Kidney (tissue), 14 donors: Measurements from ENCODE around the gene METTL23. TPM values are rescaled to one million over a fixed set of nuclear protein-coding genes. Genes with fewer than 3 reads are reported as not detected.
A peak's percentile ranks its signal among the peaks of the same experiment; 100 is the strongest.

ENCODE experiments used
- DNase-seq, 5 donors: peaks; one replicate each; pipeline ENCODE4 v3.0.0-alpha.2; 2013 to 2020
- FAIRE-seq: peaks from 2 replicates; lab custom pipeline; 2012; peaks lifted over from hg19 to GRCh38; lab: Jason Lieb, UNC
- H3K27ac ChIP-seq, 2 donors: one replicate each; pipeline ENCODE4 v1.7.0; 2013; ENCODE audit warnings: low read depth in 2 of 2, low read length in 2 of 2, inconsistent platforms in 1 of 2
- H3K27me3 ChIP-seq: one replicate; pipeline ENCODE4 v1.7.1; 2013; ENCODE audit warnings: low read length, inconsistent platforms; ENCODE audit not compliant: control insufficient read depth, insufficient read depth
- H3K36me3 ChIP-seq, 3 donors: one replicate each; pipeline versions ENCODE4 v1.7.0 to v1.7.1; 2013; ENCODE audit warnings: low read length in 3 of 3, control low read depth in 1 of 3, inconsistent platforms in 1 of 3; ENCODE audit not compliant: insufficient read depth in 3 of 3, control insufficient read depth in 2 of 3
- H3K4me1 ChIP-seq, 3 donors: one replicate each; pipeline versions ENCODE4 v1.7.0 to v1.7.1; 2013; ENCODE audit warnings: low read length in 3 of 3, inconsistent platforms in 1 of 3, low read depth in 1 of 3; ENCODE audit not compliant: control insufficient read depth in 2 of 3, insufficient read depth in 2 of 3
- H3K4me3 ChIP-seq, 3 donors: one replicate each; pipeline versions ENCODE4 v1.7.0 to v1.8.1; 2013; ENCODE audit warnings: low read length in 3 of 3, control low read depth in 1 of 3, inconsistent platforms in 1 of 3
- H3K9ac ChIP-seq, 3 donors: one replicate each; pipeline versions ENCODE4 v1.7.0 to v1.7.1; 2013; ENCODE audit warnings: low read length in 3 of 3, control low read depth in 1 of 3, inconsistent platforms in 1 of 3
- H3K9me3 ChIP-seq, 3 donors: one replicate each; pipeline versions ENCODE4 v1.7.0 to v1.7.1; 2013; ENCODE audit warnings: low read length in 3 of 3, control low read depth in 1 of 3, inconsistent platforms in 1 of 3; ENCODE audit not compliant: control insufficient read depth in 2 of 3, insufficient read depth in 1 of 3
- CTCF ChIP-seq: IDR thresholded peaks from 3 replicates; pipeline ENCODE4 v1.5.1; 2012; ENCODE audit warnings: mild to moderate bottlenecking, moderate library complexity, borderline replicate concordance; ENCODE audit not compliant: insufficient read depth; ENCODE audit errors: extremely low read depth
- intact Hi-C: fragments of 100-400 bp; cut with DNase I; formaldehyde crosslinking; loops from one replicate; pipeline ENCODE4 v1.11.1; 2022
- polyA plus RNA-seq: library from polyadenylated mRNA; stranded (reverse); fragments of 350-450 nt; fragmentation: Illumina TruSeq; extraction: RNeasy Lipid Tissue Mini Kit (QIAGEN cat#74804); gene quantifications from one replicate; pipeline ENCODE4 v1.2.3, GENCODE V29; 2014; ENCODE audit warnings: low read depth, low replicate concordance; ENCODE audit not compliant: insufficient read depth
- total RNA-seq: library from RNA; stranded (reverse); fragmentation: NEBNext Ultra II Directional; extraction: Animal tissue kit (Norgen Biotek cat#: 25700); gene quantifications from one replicate; pipeline ENCODE4 v1.2.1, GENCODE V29; 2021
- donor health status: control.
- donor health status: control.
- donor health status: control.
- donor health status: control.
- donor health status: control.
- donor health status: DM: yes; HTN: yes; CAD: no.
- donor health status: Normal renal cell carcinoma (clear cell type).

METTL23 gene
- total and polyA plus RNA-seq, 2 donors from 2014 or later = 38.2 to 53.0 TPM

- Histone ChIP-seq H3K9me3 (no peaks in the 10 kb centered on the region), H3K36me3 (peaks cover 0 to 7% (median 0%) of the 10 kb centered on the region in 3 donors), H3K27me3 (no peaks in the 10 kb centered on the region), H3K9ac (no peak overlapping the region), H3K4me3 (no peak overlapping the region), H3K27ac (no peak overlapping the region), H3K4me1 (peaks cover 0 to 2% (median 0%) of the 10 kb centered on the region in 3 donors)
- FAIRE-seq (no peak), DNase-seq (peak in 2 of 5 donors; percentile 51)
- intact Hi-C loops = no loop called here
- no peak for TF ChIP-seq CTCF
These were observed 43.5 kb upstream of the METTL23 start for GRCh38 chr17:76683011-76683755.

GRCh38 chr17:76683921-76684745 is 42.5 kb upstream of the METTL23 start:
- no peak for FAIRE-seq
- no peak for TF ChIP-seq CTCF
- Histone ChIP-seq H3K9me3 (no peaks in the 10 kb centered on the region), H3K9ac (no peak overlapping the region), H3K4me1 (peaks cover 0 to 6% (median 0%) of the 10 kb centered on the region in 3 donors), H3K4me3 (no peak overlapping the region), H3K27ac (no peak overlapping the region), H3K36me3 (peaks cover 0 to 7% (median 0%) of the 10 kb centered on the region in 3 donors), H3K27me3 (no peaks in the 10 kb centered on the region)
- peak in 1 of 5 donors; percentile 66 for DNase-seq
- intact Hi-C loops = no loop called here

GRCh38 chr17:76684756-76685155 is 41.9 kb upstream of the METTL23 start:
- Histone ChIP-seq H3K9ac (no peak overlapping the region), H3K9me3 (no peaks in the 10 kb centered on the region), H3K27ac (no peak overlapping the region), H3K4me3 (no peak overlapping the region), H3K27me3 (no peaks in the 10 kb centered on the region), H3K4me1 (peaks cover 0 to 6% (median 0%) of the 10 kb centered on the region in 3 donors), H3K36me3 (peaks cover 0 to 7% (median 0%) of the 10 kb centered on the region in 3 donors)
- no peak for TF ChIP-seq CTCF
- DNase-seq (peak in 1 of 5 donors; percentile 51), FAIRE-seq (no peak)
- intact Hi-C loops = no loop called here
